GM12801 (cell line): Measurements from ENCODE around the gene C3.

Experiments
- TF ChIP-seq, protein P1 (sequence below): IDR thresholded peaks from one replicate; pipeline ENCODE4 v1.5.1; 2011; ENCODE audit warnings: control low read depth; ENCODE audit not compliant: insufficient read length; ENCODE audit errors: extremely low read depth

Gene C3

DNA sequence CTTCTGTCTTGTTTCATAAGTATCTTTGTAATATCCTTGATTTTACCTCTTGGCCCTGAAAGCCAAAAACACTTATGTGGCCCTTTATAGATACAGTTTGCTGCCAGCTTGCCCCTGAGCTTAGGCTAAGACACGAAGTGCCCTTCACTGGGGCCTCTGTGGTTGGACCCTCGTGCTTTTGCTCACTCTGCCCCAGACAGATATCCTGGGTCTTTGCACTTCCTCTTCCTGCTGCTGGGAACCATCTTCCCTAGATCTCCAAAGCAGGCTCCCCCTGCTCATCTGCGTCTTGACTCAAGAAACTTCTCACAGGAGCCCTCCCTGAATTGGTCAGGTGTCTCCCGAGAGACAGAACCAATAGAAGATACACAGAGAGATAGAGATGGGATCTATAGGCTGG, 48.5 kb downstream of the C3 start:
- TF ChIP-seq, protein P1, sequence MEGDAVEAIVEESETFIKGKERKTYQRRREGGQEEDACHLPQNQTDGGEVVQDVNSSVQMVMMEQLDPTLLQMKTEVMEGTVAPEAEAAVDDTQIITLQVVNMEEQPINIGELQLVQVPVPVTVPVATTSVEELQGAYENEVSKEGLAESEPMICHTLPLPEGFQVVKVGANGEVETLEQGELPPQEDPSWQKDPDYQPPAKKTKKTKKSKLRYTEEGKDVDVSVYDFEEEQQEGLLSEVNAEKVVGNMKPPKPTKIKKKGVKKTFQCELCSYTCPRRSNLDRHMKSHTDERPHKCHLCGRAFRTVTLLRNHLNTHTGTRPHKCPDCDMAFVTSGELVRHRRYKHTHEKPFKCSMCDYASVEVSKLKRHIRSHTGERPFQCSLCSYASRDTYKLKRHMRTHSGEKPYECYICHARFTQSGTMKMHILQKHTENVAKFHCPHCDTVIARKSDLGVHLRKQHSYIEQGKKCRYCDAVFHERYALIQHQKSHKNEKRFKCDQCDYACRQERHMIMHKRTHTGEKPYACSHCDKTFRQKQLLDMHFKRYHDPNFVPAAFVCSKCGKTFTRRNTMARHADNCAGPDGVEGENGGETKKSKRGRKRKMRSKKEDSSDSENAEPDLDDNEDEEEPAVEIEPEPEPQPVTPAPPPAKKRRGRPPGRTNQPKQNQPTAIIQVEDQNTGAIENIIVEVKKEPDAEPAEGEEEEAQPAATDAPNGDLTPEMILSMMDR: no peak

DNA sequence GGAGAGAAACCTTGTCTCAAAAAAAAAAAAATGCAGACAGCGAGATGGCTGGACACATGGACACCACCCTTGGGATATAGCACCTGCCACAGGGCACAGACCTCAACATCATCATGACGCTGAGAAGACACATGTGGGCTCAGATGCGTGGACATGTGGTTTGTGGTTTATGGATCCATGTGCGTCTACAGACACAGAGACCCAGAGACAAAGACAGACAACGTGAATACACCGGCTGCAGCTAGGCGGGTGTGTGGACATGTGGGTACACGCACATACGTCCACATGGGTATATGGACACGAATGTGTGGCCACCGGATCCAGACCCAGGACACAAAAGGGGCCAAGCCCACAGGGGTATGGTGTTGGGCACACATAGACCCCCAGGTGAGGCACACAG, 51.8 kb downstream of the C3 start:
- TF ChIP-seq, protein P1: no peak

DNA sequence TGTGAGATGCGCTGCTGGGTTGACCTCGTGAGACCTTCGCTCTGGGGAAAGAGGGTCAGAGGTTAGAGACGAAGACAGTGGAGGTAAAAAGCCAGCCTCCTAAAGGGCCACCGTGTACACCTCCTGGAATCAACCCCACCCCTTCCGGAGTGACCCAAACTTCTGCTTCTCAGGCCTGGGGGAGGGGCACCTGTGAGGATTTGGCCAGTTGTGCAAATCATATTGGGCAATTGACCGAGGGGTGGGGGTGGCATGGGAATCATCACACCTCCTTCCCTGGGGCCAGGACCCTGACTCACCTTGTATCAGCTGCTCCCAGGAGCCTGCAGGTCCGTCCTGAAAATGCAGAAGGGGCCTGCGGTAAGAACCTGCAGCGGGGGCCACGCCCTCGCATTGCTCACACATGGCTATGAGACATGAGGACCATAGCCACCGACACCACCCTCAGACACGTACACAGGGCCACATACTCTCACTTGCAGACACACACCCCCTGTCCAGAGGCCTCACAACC, 53.3 kb downstream of the C3 start:
- TF ChIP-seq, protein P1: no peak

DNA sequence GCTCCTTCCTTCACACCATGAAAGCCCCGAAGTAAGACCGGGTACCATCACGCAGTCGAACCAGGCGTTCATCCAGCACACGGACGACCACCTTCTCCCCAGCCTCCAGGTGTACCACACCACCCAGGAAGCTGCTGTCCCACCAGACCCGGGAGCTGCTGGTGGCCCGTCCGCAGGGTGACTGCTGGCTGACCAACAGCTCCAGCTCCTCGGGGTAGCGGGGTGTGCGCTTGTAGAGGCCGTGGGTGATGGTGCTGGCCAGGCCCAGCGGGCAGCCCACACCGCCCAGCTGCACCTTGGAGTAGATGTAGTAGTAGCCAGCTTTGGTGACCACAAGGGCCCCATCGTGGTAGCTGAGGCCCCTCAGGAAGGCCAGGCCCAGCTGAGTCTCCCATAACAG, 55.5 kb downstream of the C3 start:
- TF ChIP-seq, protein P1: no peak

DNA sequence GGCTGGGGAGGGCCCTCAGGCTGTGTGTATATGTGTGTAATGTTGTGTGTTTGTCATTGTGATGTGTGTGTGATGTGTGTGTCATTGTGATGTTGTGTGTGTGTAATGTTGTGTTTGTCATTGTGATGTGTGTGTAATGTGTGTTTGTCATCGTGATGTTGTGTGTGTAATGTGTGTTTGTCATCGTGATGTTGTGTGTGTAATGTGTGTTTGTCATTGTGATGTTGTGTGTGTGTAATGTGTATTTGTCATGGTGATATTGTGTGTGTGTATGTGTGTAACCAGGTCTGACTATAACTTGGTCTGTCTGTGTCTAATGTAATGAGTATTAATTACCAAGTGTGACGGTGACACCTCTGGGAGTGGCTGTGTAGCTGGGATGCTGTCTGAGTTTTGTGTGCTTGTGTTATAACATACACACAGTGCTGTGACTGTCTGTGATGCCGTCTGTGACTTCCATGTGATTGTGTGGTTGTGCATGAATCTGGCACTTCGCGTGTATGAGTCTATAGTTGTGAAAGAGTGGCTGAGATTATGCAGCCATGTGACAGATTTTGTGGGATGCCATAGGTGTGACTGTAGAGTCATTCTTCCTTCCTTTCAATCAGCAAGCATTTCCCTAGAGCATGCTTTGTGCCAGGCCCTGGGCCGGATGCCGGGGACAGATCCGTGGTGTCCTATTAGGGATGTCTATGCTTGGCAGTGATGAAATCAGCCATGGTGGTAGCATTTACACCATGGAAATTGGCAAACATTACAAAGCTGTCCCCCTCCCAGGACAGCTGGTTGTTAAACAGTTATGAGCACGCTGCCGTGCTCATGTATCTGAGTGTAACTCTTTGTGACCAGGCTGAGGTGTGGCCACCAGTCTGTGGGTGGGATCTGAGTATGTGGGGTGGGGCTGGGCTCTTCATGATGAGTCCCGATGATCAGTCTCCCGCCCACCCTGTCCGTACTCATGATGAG, 56.9 kb downstream of the C3 start:
- TF ChIP-seq, protein P1: no peak

DNA sequence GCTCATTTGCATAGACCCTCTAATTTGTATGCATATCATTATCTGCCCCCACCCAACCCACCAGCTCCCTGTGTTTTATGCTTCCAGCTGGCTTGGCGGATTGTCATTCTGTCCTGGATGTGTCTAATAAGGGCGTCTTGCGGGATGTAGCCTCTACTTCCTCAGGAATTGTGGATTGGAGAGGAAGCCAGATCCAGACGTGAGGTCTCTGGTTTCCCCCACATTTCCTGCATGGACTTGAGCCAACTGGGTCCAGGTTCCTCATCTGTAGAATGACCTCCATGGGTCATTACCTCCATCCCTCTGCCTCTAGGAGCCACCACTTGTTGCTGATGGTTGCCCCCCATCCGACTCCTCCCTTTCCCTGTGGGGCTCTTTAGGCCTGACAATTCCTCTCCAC, 57.7 kb downstream of the C3 start:
- TF ChIP-seq, protein P1: no peak

DNA sequence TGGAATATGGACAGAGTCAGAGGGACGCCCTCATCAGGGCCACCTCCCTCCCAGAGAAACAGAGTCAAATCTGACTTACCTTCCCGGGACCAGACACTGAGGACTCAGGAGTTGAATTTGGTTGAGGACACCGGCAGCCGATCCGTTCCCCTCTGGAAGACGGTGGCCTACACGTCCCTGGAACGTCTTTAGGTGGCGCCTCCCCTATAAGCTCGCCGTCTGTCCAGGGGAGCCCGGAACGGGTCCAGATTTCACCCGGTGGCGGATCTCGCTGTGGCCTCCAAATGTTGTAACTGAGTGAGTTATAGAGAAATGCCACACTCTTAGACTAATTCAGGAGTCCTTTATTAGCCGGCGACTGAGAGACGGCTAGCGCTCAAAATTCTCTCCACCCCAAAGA, 59.5 kb downstream of the C3 start:
- TF ChIP-seq, protein P1: no peak
